ENCODE measurements around the gene GRIK3. TPM values are rescaled to one million over a fixed set of nuclear protein-coding genes. Genes with fewer than 3 reads are reported as not detected.

The GRIK3 gene
- total RNA-seq, 2 experiments from 2014 or later: 16.3 to 55.0 TPM

DNA sequence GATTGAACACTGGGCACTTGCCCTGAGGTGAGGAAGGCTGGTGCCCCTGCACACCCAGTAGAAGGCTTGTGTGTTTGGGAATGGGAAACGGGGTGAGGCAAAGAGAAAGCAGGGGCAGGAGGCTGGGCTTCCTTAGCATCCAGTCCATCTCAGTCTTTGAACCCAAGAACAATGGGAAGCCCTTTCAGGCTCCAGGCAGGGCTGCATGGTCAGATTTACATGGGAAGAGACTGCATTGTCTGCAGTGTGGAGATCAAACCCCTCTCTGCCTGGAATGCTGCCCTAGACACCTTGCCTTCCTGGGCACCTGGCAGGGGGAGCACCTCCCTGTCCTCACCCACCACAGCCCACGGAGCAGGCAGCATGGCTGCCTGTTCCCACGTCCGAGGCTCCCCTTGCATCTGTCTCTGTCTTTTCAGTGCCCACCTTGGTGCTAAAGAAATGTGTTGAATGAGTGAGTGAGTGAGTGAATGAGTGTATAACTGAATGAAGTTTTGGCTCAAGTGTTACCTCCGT is 268.5 kb downstream of the GRIK3 start:
- H3K4me3 ChIP-seq (ENCODE audit: low read depth, low read length, poor library complexity, severe bottlenecking): no peak overlapping the region
- ChIA-PET POLR2A (no interaction called here), CTCF (ENCODE audit: unreplicated experiment) (no interaction called here)
- H3K4me2 ChIP-seq (ENCODE audit: low read length): no peak overlapping the region
- no peaks in the 10 kb centered on the region for H4K20me1 ChIP-seq (ENCODE audit: insufficient read depth, low read length)
- DNase-seq (ENCODE audit: low spot score): no peak
- H3K9me2 ChIP-seq (ENCODE audit: insufficient read depth, low read length): no peaks in the 10 kb centered on the region
- H3K27ac ChIP-seq (ENCODE audit: low read depth, low read length, poor library complexity, severe bottlenecking): no peak overlapping the region
- H3K4me1 ChIP-seq (ENCODE audit: insufficient read depth, low read length, poor library complexity, severe bottlenecking): no peaks in the 10 kb centered on the region
- TF ChIP-seq, protein P1, sequence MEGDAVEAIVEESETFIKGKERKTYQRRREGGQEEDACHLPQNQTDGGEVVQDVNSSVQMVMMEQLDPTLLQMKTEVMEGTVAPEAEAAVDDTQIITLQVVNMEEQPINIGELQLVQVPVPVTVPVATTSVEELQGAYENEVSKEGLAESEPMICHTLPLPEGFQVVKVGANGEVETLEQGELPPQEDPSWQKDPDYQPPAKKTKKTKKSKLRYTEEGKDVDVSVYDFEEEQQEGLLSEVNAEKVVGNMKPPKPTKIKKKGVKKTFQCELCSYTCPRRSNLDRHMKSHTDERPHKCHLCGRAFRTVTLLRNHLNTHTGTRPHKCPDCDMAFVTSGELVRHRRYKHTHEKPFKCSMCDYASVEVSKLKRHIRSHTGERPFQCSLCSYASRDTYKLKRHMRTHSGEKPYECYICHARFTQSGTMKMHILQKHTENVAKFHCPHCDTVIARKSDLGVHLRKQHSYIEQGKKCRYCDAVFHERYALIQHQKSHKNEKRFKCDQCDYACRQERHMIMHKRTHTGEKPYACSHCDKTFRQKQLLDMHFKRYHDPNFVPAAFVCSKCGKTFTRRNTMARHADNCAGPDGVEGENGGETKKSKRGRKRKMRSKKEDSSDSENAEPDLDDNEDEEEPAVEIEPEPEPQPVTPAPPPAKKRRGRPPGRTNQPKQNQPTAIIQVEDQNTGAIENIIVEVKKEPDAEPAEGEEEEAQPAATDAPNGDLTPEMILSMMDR (conservative IDR thresholded peaks at IDR 0.05; ENCODE audit: low read length): no peak
- TF ChIP-seq EZH2phosphoT487 (IDR thresholded peaks at IDR 0.05; ENCODE audit: borderline replicate concordance, low read depth, low read length): no peak
- intact Hi-C loops (cut with micrococcal nuclease; ENCODE audit: unreplicated experiment): no loop called here
- no TSS peak for BruUV-seq (replicated peaks)
- H3K36me3 ChIP-seq (ENCODE audit: insufficient read depth, low read length): no peaks in the 10 kb centered on the region
- H3K9me3 ChIP-seq (ENCODE audit: low read length): no peaks in the 10 kb centered on the region
- H2AFZ ChIP-seq (ENCODE audit: low read length): 0 out of 2 replicates have a peak overlapping the region, but pooled peaks have one; percentile 6
- no peaks in the 10 kb centered on the region for H3K79me2 ChIP-seq (ENCODE audit: insufficient read depth, low read depth, low read length)

DNA sequence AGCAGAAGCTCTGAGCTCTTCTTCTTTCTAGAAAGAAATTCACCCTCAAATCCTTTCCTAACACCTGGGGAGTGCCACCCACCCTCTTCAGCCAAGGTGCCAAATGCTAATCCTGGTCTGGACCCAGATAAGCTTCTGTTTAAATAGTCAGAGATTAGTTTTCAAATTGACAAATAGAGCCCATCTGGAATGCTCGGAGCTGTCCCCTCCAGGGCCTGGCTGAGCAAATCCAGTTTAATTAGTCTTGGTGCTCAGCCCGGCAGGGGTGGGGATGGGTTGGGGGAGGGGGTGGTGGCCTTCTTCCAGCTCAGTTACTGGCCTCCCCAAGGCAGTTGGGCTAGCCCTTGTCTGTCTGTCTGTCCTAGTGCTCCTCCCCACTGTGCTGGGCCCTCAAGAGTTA is 269.5 kb downstream of the GRIK3 start:
- TF ChIP-seq, protein P1 (conservative IDR thresholded peaks at IDR 0.05; ENCODE audit: low read length): no peak
- no peak for TF ChIP-seq EZH2phosphoT487 (IDR thresholded peaks at IDR 0.05; ENCODE audit: borderline replicate concordance, low read depth, low read length)
- no peak overlapping the region for H3K27ac ChIP-seq (ENCODE audit: low read depth, low read length, poor library complexity, severe bottlenecking)
- H3K4me3 ChIP-seq (ENCODE audit: low read depth, low read length, poor library complexity, severe bottlenecking): no peak overlapping the region
- CTCF ChIA-PET (ENCODE audit: unreplicated experiment): no interaction called here
- no peak overlapping the region for H2AFZ ChIP-seq (ENCODE audit: low read length)
- no peaks in the 10 kb centered on the region for H3K9me2 ChIP-seq (ENCODE audit: insufficient read depth, low read length)
- H3K4me1 ChIP-seq (ENCODE audit: insufficient read depth, low read length, poor library complexity, severe bottlenecking): no peaks in the 10 kb centered on the region
- intact Hi-C loops (cut with micrococcal nuclease; ENCODE audit: unreplicated experiment): no loop called here
- H4K20me1 ChIP-seq (ENCODE audit: insufficient read depth, low read length): no peaks in the 10 kb centered on the region
- no peaks in the 10 kb centered on the region for H3K9me3 ChIP-seq (ENCODE audit: low read length)
- POLR2A ChIA-PET: interaction anchor here (0.7 kb wide), 1 partner anchor 115 kb away, joined by 5 read pairs; no protein-coding TSS in a partner anchor
- no peak for DNase-seq (ENCODE audit: low spot score)
- H3K79me2 ChIP-seq (ENCODE audit: insufficient read depth, low read depth, low read length): no peaks in the 10 kb centered on the region
- BruUV-seq (replicated peaks): no TSS peak
- H3K4me2 ChIP-seq (ENCODE audit: low read length): no peak overlapping the region
- H3K36me3 ChIP-seq (ENCODE audit: insufficient read depth, low read length): no peaks in the 10 kb centered on the region

DNA sequence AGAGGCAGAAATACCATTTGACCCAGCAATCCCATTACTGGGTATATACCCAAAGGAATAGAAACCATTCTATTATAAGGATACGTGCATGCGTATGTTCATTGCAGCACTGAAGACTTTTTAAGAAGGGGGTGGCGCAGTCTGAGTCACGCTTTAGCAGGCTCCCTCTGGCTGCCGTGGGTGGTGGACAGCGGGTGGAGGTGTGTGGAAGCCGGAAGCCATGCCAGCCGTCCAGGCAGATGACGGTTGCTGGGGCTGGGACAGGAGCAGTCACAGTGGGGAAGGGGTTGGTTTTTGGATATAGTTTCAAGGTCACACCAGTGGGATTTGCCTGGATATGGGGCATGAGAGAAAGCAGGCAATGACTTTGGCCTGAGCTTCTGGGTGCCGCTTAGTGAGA is 270.5 kb downstream of the GRIK3 start:
- Histone ChIP-seq H3K4me1 (ENCODE audit: insufficient read depth, low read length, poor library complexity, severe bottlenecking) (no peaks in the 10 kb centered on the region), H3K79me2 (ENCODE audit: insufficient read depth, low read depth, low read length) (no peaks in the 10 kb centered on the region), H4K20me1 (ENCODE audit: insufficient read depth, low read length) (no peaks in the 10 kb centered on the region), H3K4me2 (ENCODE audit: low read length) (no peak overlapping the region), H3K9me3 (ENCODE audit: low read length) (no peaks in the 10 kb centered on the region), H3K9me2 (ENCODE audit: insufficient read depth, low read length) (no peaks in the 10 kb centered on the region), H3K36me3 (ENCODE audit: insufficient read depth, low read length) (no peaks in the 10 kb centered on the region), H3K27ac (ENCODE audit: low read depth, low read length, poor library complexity, severe bottlenecking) (no peak overlapping the region), H3K4me3 (ENCODE audit: low read depth, low read length, poor library complexity, severe bottlenecking) (no peak overlapping the region), H2AFZ (ENCODE audit: low read length) (no peak overlapping the region)
- intact Hi-C loops (cut with micrococcal nuclease; ENCODE audit: unreplicated experiment): no loop called here
- POLR2A ChIA-PET: no interaction called here
- BruUV-seq (replicated peaks): no TSS peak
- TF ChIP-seq, protein P1 (conservative IDR thresholded peaks at IDR 0.05; ENCODE audit: low read length): no peak
- no peak for TF ChIP-seq EZH2phosphoT487 (IDR thresholded peaks at IDR 0.05; ENCODE audit: borderline replicate concordance, low read depth, low read length)
- DNase-seq (ENCODE audit: low spot score): no peak
- CTCF ChIA-PET (ENCODE audit: unreplicated experiment): no interaction called here

Data from OCI-LY7 (cell line).